HepG2 (cell line): ENCODE measurements around the gene MICALL2. TPM values are rescaled to one million over a fixed set of nuclear protein-coding genes. Genes with fewer than 3 reads are reported as not detected.

Source experiments
- CBX1 ChIP-seq: IDR thresholded peaks from one replicate; pipeline ENCODE4 v1.6.1; 2016; ENCODE audit warnings: antibody characterized with exemption, low read depth
- CBX2 ChIP-seq, 2 experiments: fragments of 200-600 bp in 1 of 2; sonication (generic); formaldehyde crosslinking in 1 of 2; IDR thresholded peaks; 2 replicates each; pipeline versions ENCODE4 v1.7.0 to v1.8.1; 2018 to 2022; ENCODE audit warnings: low read depth in 2 of 2, low read length in 1 of 2, mild to moderate bottlenecking in 1 of 2, missing genetic modification reagents in 1 of 2
- FOXK1 ChIP-seq: sonication (generic); formaldehyde crosslinking; IDR thresholded peaks from 2 replicates; pipeline ENCODE4 v1.4.0; 2020; ENCODE audit warnings: low read depth, missing genetic modification reagents, borderline replicate concordance
- KAT8 ChIP-seq: IDR thresholded peaks from 2 replicates; pipeline ENCODE4 v1.6.1; 2016; ENCODE audit warnings: missing genetic modification reagents, missing compliant biosample characterization
- MLLT10 ChIP-seq: sonication (generic); formaldehyde crosslinking; IDR thresholded peaks from 2 replicates; pipeline ENCODE4 v1.4.0; 2020; ENCODE audit warnings: missing genetic modification reagents
- MTA1 ChIP-seq: sonication (generic); formaldehyde crosslinking; IDR thresholded peaks from 2 replicates; pipeline ENCODE4 v1.4.0; 2020; ENCODE audit warnings: missing genetic modification reagents, mild to moderate bottlenecking, borderline replicate concordance
- NONO ChIP-seq, 2 experiments: fragments of 450-650 bp in 1 of 2; sonication (generic) in 1 of 2; formaldehyde crosslinking in 1 of 2; IDR thresholded peaks in 1 of 2; conservative IDR thresholded peaks in 1 of 2; 2 replicates each; pipeline versions ENCODE4 v1.6.1 to v1.8.0; 2017 to 2022; ENCODE audit warnings: mild to moderate bottlenecking in 1 of 2, missing genetic modification reagents in 1 of 2, moderate library complexity in 1 of 2
- ZBTB38 ChIP-seq: sonication (generic); formaldehyde crosslinking; IDR thresholded peaks from 2 replicates; pipeline ENCODE4 v1.5.1; 2020; ENCODE audit warnings: mild to moderate bottlenecking, missing genetic modification reagents
- ZNF484 ChIP-seq: sonication (generic); formaldehyde crosslinking; IDR thresholded peaks from 2 replicates; pipeline ENCODE4 v1.5.1; 2020; ENCODE audit warnings: mild to moderate bottlenecking, low read depth, missing genetic modification reagents, borderline replicate concordance
- ZNF616 ChIP-seq: sonication (generic); formaldehyde crosslinking; IDR thresholded peaks from 2 replicates; pipeline ENCODE4 v1.5.0; 2020; ENCODE audit warnings: low read depth, mild to moderate bottlenecking, missing genetic modification reagents
- polyA plus RNA-seq, 8 experiments: library from polyadenylated mRNA; depleted of rRNA in 3 of 8; stranded (reverse) in 7 of 8; unstranded in 1 of 8; fragments of >200 nt; fragmentation: Illumina TruSeq in 4 of 8; extraction: Trizol in 4 of 8; gene quantifications; 2 replicates each; pipeline versions ENCODE4 v1.2.1 to v1.2.3, GENCODE V29; 2011 to 2016; ENCODE audit warnings: low read depth in 4 of 8, missing spikeins in 1 of 8, mixed read lengths in 1 of 8; ENCODE audit not compliant: insufficient read depth in 1 of 8
- total RNA-seq, 5 experiments: library from RNA; depleted of rRNA; stranded (reverse); fragments of >200 nt; fragmentation: Illumina TruSeq; extraction: Trizol; gene quantifications; 2 replicates each; pipeline ENCODE4 v1.2.3, GENCODE V29; 2016; ENCODE audit warnings: low read depth in 1 of 5
- TF ChIP-seq, protein P1 (sequence below): sonication (generic); formaldehyde crosslinking; IDR thresholded peaks from 2 replicates; pipeline ENCODE4 v1.4.0; 2020; ENCODE audit warnings: missing genetic modification reagents
- TF ChIP-seq, protein P2 (sequence below): sonication (generic); formaldehyde crosslinking; IDR thresholded peaks from 2 replicates; pipeline ENCODE4 v1.5.0; 2020; ENCODE audit warnings: missing genetic modification reagents, mild to moderate bottlenecking, borderline replicate concordance
- TF ChIP-seq, protein P3 (sequence below): sonication (generic); formaldehyde crosslinking; conservative IDR thresholded peaks from 2 replicates; pipeline ENCODE4 v1.4.0; 2020; ENCODE audit warnings: mild to moderate bottlenecking, missing genetic modification reagents, moderate library complexity
- TF ChIP-seq, protein P4 (sequence below): sonication (generic); formaldehyde crosslinking; IDR thresholded peaks from 2 replicates; pipeline ENCODE4 v1.4.0; 2020; ENCODE audit warnings: missing genetic modification reagents, borderline replicate concordance

MICALL2 gene
- total and polyA plus RNA-seq, 2 of the 13 experiments (the other 11 are each of a cell fraction or from before 2014, with no cell fraction given) = 5.8 to 12.4 TPM

DNA sequence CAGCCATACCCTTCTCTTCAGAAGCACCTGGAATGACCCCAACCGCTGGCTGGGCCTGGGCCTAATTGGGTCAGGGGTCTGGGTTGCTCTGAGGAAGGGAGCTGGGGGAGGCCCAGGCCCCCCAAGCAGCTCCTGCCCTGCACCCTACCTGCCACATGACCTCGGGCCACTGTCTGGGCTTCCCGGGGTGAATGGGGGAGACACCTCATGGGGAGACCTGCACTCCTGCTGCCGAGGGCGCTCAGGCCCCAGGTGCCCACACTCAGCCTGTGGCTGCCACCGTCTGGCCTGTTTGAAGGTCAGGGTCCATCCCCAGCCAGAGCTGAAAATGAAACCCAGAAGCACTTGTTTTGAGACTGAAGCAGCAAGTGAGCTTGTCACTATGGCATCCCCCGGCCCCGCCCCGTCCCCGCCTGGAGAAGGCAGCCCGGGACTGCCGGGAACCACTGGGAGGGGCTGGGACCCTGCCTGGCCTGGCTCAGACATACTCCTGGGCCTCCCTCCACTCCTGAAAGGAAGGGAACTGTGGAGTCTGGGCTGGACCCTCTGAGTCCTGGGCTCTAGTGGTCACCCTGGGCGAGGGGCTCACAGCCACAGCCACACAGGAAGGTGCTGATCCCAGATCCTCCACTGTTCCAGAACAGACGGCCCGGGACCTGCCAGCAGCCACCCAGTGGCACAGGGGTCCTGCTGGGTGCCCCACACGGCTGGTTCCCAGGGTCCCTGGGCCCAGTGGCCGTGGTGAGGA, 7.4 kb upstream of the MICALL2 start (continued):
- TF ChIP-seq, protein P1, sequence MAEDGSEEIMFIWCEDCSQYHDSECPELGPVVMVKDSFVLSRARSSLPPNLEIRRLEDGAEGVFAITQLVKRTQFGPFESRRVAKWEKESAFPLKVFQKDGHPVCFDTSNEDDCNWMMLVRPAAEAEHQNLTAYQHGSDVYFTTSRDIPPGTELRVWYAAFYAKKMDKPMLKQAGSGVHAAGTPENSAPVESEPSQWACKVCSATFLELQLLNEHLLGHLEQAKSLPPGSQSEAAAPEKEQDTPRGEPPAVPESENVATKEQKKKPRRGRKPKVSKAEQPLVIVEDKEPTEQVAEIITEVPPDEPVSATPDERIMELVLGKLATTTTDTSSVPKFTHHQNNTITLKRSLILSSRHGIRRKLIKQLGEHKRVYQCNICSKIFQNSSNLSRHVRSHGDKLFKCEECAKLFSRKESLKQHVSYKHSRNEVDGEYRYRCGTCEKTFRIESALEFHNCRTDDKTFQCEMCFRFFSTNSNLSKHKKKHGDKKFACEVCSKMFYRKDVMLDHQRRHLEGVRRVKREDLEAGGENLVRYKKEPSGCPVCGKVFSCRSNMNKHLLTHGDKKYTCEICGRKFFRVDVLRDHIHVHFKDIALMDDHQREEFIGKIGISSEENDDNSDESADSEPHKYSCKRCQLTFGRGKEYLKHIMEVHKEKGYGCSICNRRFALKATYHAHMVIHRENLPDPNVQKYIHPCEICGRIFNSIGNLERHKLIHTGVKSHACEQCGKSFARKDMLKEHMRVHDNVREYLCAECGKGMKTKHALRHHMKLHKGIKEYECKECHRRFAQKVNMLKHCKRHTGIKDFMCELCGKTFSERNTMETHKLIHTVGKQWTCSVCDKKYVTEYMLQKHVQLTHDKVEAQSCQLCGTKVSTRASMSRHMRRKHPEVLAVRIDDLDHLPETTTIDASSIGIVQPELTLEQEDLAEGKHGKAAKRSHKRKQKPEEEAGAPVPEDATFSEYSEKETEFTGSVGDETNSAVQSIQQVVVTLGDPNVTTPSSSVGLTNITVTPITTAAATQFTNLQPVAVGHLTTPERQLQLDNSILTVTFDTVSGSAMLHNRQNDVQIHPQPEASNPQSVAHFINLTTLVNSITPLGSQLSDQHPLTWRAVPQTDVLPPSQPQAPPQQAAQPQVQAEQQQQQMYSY (CRISPR knock-in tag) = no peak
- TF ChIP-seq MLLT10 (CRISPR knock-in tag) (no peak), ZNF484 (CRISPR knock-in tag) (no peak), ZBTB38 (CRISPR knock-in tag) (no peak), NONO (IDR thresholded peaks at IDR 0.05) (no peak), NONO (CRISPR knock-in tag; conservative IDR thresholded peaks at IDR 0.05) (peak; percentile 48; the same call in 1 of the 2 replicates), FOXK1 (CRISPR knock-in tag) (no peak), MTA1 (CRISPR knock-in tag) (peak; percentile 64; the same call in 1 of the 2 replicates), CBX1 (no peak), CBX2 (IDR thresholded peaks at IDR 0.05; ENCODE audit: low read depth, low read length) (no peak), CBX2 (CRISPR knock-in tag; IDR thresholded peaks at IDR 0.05; ENCODE audit: low read depth) (peak; percentile 44; the same call in 1 of the 2 replicates), ZNF616 (CRISPR knock-in tag) (no peak), KAT8 (CRISPR knock-in tag) (peak; percentile 68)
- TF ChIP-seq, protein P2, sequence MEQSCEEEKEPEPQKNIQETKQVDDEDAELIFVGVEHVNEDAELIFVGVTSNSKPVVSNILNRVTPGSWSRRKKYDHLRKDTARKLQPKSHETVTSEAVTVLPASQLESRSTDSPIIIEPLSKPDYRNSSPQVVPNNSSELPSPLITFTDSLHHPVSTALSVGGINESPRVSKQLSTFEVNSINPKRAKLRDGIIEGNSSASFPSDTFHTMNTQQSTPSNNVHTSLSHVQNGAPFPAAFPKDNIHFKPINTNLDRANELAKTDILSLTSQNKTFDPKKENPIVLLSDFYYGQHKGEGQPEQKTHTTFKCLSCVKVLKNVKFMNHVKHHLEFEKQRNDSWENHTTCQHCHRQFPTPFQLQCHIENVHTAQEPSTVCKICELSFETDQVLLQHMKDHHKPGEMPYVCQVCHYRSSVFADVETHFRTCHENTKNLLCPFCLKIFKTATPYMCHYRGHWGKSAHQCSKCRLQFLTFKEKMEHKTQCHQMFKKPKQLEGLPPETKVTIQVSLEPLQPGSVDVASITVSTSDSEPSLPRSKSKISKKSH (CRISPR knock-in tag) = no peak
- TF ChIP-seq, protein P3, sequence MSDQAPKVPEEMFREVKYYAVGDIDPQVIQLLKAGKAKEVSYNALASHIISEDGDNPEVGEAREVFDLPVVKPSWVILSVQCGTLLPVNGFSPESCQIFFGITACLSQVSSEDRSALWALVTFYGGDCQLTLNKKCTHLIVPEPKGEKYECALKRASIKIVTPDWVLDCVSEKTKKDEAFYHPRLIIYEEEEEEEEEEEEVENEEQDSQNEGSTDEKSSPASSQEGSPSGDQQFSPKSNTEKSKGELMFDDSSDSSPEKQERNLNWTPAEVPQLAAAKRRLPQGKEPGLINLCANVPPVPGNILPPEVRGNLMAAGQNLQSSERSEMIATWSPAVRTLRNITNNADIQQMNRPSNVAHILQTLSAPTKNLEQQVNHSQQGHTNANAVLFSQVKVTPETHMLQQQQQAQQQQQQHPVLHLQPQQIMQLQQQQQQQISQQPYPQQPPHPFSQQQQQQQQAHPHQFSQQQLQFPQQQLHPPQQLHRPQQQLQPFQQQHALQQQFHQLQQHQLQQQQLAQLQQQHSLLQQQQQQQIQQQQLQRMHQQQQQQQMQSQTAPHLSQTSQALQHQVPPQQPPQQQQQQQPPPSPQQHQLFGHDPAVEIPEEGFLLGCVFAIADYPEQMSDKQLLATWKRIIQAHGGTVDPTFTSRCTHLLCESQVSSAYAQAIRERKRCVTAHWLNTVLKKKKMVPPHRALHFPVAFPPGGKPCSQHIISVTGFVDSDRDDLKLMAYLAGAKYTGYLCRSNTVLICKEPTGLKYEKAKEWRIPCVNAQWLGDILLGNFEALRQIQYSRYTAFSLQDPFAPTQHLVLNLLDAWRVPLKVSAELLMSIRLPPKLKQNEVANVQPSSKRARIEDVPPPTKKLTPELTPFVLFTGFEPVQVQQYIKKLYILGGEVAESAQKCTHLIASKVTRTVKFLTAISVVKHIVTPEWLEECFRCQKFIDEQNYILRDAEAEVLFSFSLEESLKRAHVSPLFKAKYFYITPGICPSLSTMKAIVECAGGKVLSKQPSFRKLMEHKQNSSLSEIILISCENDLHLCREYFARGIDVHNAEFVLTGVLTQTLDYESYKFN (CRISPR knock-in tag) = peak; percentile 66
- TF ChIP-seq, protein P4, sequence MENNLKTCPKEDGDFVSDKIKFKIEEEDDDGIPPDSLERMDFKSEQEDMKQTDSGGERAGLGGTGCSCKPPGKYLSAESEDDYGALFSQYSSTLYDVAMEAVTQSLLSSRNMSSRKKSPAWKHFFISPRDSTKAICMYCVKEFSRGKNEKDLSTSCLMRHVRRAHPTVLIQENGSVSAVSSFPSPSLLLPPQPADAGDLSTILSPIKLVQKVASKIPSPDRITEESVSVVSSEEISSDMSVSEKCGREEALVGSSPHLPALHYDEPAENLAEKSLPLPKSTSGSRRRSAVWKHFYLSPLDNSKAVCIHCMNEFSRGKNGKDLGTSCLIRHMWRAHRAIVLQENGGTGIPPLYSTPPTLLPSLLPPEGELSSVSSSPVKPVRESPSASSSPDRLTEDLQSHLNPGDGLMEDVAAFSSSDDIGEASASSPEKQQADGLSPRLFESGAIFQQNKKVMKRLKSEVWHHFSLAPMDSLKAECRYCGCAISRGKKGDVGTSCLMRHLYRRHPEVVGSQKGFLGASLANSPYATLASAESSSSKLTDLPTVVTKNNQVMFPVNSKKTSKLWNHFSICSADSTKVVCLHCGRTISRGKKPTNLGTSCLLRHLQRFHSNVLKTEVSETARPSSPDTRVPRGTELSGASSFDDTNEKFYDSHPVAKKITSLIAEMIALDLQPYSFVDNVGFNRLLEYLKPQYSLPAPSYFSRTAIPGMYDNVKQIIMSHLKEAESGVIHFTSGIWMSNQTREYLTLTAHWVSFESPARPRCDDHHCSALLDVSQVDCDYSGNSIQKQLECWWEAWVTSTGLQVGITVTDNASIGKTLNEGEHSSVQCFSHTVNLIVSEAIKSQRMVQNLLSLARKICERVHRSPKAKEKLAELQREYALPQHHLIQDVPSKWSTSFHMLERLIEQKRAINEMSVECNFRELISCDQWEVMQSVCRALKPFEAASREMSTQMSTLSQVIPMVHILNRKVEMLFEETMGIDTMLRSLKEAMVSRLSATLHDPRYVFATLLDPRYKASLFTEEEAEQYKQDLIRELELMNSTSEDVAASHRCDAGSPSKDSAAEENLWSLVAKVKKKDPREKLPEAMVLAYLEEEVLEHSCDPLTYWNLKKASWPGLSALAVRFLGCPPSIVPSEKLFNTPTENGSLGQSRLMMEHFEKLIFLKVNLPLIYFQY (CRISPR knock-in tag) = peak; percentile 48; the same call in 1 of the 2 replicates
